NCI-H2081 treated with DMSO at 0.1 percent for 48 hours (cell line): ENCODE data around the gene ACLY.
"Not testable (repeated sequence)": the region's sequence is repeated elsewhere in the genome, so short reads cannot be mapped to it uniquely, and the experiment has no call there.

Experiments
- DNase-seq: peaks from one replicate; lab custom pipeline; 2025; lab: John Stamatoyannopoulos, UW

ACLY gene

GRCh38 chr17:41871789-41872188 lies 47.0 kb downstream of the ACLY start:
- DNase-seq: no peak

- no peak for DNase-seq
Measured at GRCh38 chr17:41870627-41871026, 48.1 kb downstream of the ACLY start.

- DNase-seq: no peak
Measured at GRCh38 chr17:41870097-41870496, 48.7 kb downstream of the ACLY start.

DNA sequence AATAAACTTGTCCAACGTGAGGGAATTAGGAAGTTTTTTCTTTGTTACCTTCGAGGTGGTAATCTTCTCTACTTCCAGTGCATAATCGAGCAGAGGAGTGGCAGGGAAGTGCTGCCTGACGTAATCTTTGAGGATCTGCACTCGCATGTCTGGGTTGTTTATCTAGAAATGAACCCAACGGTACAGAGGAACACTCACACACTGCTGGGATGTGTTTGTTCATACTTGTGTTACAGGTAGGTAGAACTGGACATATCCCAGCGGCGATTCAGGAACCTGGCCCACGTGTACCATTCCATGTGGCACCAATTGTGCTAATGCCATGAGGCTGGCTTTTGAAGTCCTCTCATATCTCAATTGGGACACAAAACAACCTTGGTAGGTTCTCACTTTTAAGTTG lies 49.3 kb downstream of the ACLY start:
- no peak for DNase-seq

- no peak for DNase-seq
Measured at GRCh38 chr17:41868568-41868967, 50.2 kb downstream of the ACLY start.

GRCh38 chr17:41865596-41865893 lies 53.2 kb downstream of the ACLY start:
- DNase-seq: no peak

DNA sequence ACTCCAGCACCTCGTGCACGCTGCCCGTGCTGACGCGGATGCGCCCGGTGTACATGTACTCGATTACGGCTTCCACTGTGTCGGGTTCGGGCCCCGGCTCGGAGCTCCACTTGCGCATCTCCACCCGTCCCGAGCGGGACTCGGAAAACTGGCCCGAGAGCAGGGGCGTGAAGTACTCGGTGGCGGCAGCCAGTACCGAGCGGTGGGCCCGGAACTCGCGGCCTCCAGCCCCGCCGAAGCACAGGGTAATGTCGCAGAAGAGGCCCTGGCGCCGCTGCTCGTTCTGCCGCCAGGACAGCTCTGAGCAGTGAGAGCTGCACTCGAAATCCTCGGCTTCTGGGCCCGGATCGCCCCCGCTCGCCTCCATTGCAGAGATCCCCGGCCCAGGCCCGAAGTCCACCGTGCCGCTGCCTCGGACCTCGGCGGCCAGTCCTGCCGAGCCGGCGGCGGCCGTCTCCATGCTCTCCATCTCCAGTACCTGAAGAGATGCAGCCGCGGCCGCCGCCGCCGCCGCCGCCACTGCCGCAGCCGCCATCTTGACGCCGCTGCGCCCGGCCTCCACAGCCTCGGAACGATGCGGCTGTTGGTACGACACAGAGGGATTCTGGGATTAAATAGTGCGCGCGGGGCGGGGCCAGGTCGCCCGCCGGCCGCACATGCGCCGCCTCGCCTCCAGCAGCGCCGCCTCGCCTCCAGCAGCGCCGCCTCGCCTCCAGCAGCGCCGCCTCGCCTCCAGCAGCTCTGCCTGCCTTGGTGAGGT lies 53.7 kb downstream of the ACLY start, which contains the start of gene KLHL11:
KLHL11 (minus strand) TSS at position 588 of the 760 bp plus-strand sequence; CDS start at position 535, 53 bp downstream.
- DNase-seq: peak; percentile 43

DNA sequence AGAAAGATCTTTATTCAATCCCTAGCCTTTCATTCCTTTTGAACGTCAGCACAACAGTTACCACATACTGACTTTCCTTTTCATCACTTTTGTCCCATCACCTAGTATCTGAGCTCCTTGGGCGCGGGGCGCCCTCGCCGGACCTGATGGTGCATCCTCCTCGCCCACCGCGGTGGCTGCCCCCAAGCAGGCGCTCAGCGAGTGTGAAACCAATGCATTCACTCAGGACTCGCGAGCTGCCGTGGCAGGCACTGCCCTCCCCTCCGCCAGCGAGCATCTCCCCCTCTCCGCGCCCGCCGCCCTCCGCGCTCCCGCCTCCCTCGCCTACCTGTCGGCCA lies 54.3 kb downstream of the ACLY start:
- DNase-seq: no peak

DNA sequence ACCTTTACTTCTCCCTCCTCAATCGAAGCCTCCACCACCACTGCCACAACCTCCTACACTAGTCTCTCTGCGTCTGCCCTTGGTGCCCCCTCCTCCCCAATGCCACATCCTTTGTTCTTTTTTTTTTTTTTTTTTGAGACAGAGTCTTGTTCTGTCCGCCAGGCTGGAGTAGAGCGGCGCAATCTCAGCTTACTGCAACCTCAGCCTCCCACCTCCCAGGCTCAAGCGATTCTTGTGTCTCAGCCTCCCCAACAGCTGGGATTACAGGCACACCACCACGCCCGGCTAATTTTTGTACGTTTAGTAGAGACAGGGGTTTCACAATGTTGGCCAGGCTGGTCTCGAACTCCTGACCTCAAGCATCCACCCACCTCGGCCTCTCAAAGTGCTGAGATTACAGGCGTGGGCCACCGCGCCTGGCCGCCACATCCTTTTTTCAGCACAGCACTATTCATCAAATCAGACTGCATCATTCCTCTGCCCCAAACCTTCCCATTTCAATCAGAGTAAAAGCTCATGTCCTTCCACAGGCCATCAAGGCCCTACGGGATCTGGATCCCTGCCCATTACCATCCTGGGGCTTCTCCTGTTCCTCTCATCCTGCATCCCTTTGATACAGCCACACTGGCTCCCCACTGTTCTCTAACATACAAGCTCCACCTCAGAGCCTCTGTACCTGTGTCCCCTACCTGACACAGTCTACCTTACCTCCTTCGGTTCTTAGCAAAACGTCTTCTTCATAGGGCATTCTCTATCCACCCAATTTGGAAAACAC lies 55.5 kb downstream of the ACLY start:
- no peak for DNase-seq

- no peak for DNase-seq
Measured at GRCh38 chr17:41860254-41860931, 58.4 kb downstream of the ACLY start.

DNA sequence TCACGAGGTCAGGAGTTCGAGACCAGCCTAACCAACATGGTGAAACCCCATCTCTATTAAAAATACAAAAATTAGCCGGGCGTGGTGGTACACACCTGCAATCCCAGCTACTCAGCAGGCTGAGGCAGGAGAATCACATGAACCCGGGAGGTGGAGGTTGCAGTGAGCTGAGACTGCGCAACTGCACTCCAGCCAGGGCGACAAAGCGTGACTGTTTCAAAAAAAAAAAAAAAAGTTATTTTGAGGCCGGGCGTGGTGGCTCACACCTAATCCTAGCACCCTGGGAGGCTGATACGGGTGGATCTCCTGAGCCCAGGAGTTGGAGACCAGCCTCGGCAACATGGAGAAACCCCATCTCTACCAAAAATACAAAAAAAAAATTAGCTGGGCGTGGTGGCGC lies 67.4 kb downstream of the ACLY start:
- not testable (repeated sequence) for DNase-seq

GRCh38 chr17:41849251-41849990 lies 69.3 kb downstream of the ACLY start:
- DNase-seq: no peak

- no peak for DNase-seq
Measured at GRCh38 chr17:41848788-41849187, 70.0 kb downstream of the ACLY start.

DNA sequence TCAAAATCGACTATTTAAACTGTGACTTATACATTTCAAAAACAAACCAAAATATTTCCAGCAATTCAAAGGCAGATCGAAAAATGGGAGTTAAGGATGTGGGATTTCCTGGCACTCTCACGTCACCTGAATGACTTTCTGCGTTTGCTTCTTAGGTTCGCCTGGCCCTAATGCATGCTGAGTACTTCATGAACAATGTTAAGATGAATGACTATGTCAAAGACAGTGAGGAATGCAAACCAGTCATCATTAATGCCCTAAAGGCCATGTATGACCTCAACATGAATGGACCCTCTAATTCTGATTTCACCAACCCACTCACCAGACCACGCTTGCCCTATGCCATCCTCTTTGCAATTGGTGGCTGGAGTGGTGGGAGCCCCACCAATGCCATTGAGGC lies 73.8 kb downstream of the ACLY start:
- DNase-seq: no peak

- not testable (repeated sequence) for DNase-seq
Measured at GRCh38 chr17:41840781-41841180, 78.0 kb downstream of the ACLY start.

DNA sequence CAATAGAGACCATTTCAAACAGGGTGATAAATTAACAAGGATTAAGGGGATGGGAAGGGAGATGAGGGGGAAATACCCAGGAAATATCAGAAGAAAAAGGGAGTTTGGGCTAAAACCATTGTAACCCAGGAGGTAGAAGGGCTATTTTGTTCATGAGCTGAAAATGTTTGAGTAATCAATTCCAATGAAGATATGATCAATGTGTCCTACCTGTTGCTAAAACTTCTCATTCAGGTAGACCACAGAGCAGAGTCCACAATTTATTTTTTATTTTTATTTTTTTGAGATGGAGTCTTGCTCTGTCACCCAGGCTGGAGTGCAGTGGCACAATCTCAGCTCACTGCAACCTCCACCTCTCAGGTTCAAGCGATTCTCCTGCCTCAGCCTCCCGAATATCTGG lies 79.3 kb downstream of the ACLY start:
- not testable (repeated sequence) for DNase-seq

DNA sequence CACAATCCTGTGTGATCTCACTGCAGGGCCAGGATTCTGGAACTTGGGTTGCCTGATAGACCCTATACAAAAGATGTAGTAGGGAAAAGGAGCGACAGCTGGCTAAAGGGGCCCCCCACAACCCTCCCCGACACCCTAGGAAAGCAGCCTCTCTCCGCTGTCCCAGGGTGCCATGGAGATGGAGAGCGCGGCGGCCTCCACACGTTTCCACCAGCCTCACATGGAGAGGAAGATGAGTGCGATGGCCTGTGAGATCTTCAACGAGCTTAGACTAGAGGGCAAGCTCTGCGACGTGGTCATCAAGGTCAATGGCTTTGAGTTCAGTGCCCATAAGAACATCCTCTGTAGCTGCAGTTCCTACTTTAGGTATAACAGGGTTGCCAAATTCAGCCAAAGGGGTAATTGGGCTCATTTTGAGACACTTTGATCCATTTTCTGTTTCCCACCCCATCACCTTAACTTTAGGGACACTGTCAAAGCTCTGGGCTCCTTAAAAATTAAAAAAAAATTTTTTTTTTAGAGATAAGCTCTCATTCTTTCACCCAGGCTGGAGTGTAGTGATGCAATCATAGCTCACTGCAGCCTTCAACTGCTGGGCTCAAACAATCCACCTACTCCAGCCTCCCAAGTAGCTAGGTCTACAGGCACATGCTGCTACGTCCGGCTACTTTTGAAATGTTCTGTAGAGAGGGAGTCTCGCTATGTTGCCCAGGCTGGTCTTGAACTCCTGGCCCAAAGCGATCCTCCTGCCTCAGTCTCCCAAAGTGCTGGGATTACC lies 80.8 kb downstream of the ACLY start, which contains the start of gene KLHL10:
KLHL10 (plus strand) TSS at position 65 of the 778 bp plus-strand sequence; CDS start at position 173, 108 bp downstream.
- DNase-seq: no peak

GRCh38 chr17:41836550-41837196 lies 82.1 kb downstream of the ACLY start:
- no peak for DNase-seq

DNA sequence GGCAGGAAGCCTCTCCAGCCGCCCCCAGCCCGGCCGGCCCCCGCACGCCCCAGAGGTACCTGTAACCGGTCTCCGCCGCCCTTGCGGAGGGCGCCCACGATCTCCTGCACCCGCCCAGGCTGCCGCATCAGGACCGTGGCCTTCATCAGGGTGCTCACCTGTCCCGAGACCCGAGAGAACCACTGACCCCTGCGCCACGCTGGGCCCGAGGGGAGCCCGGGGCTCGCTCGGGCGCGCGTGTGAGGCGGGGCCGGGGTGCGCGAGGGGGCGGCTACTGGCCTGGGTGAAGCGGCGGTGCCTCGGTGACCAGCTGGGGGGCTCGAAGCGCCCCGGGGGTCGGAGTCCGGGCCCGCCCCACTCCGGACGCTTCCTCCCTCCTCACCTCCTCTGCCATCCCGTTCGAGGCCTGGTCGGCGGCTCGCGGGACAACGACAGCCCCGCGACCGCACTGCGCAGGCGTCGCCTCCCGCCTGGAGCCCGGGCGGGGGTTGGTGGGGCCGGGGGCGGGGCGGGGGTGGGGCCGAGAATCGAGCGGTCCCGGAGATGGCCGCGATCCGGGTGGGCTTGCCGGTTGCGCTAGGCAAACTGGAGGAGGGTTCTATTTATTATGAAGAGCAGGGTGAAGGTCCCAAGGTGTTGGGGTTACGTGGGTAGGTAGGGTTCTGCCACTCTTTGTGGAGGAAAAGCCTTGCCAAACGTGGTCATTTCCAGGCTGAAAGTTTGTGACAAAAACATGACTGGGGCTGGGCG lies 82.8 kb downstream of the ACLY start, which contains the start of gene NT5C3B:
NT5C3B (minus strand) TSS at position 433 of the 750 bp plus-strand sequence; CDS start at position 394, 39 bp downstream.
- DNase-seq: no peak

DNA sequence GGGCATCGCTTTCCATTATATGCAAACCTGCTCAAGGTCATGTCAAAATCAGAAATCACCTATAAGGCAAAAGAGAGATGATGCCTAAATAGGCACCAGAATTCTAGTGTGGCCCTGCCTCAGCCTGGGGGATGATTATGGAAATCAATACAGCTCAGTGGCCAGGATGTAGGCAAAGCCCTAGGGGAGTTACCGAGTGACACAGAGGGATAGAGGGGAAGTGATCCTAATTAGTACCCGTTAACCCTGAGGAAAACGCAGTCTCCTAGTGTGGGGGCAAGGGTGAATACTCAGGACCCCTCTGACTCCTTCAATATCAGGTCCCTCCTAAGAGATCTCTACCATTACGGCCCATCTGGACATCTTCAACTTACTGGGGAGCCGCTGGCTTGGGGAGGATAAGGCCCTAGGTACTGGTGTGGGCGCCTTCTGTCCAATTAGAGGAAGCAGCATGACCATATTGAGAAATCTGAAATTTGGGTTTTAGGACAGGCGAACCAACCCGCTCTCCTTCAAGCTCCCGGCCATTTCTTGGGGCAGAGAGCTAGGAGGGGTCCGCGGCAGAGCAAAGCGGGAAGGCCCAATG lies 83.4 kb downstream of the ACLY start:
- DNase-seq: no peak
